ENCODE measurements around the gene IL21R.

Gene IL21R

GRCh38 chr16:27464626-27465482 lies 62.9 kb downstream of the IL21R start:
- no peak for DNase-seq (ENCODE audit: low read depth)

DNA sequence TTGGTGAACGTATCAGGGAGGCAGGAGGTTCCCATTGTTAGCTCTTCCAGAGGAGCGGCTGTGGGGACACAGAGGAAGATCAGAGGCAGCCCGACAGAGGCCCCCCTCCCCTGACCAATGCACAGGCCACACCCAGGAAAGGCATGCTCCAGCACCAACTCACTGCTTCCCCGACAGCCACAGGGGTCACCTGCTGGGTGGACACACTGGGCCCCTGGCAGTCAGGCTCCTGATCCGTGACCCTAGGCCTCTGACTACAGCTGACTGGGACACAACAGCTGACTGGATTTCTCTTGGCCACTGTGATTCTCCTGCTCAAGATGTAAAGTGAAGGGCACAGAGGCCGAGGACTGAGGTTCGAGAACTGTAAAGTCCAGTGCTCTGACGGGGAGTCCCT lies 63.5 kb downstream of the IL21R start:
- no peak for DNase-seq (ENCODE audit: low read depth)

DNA sequence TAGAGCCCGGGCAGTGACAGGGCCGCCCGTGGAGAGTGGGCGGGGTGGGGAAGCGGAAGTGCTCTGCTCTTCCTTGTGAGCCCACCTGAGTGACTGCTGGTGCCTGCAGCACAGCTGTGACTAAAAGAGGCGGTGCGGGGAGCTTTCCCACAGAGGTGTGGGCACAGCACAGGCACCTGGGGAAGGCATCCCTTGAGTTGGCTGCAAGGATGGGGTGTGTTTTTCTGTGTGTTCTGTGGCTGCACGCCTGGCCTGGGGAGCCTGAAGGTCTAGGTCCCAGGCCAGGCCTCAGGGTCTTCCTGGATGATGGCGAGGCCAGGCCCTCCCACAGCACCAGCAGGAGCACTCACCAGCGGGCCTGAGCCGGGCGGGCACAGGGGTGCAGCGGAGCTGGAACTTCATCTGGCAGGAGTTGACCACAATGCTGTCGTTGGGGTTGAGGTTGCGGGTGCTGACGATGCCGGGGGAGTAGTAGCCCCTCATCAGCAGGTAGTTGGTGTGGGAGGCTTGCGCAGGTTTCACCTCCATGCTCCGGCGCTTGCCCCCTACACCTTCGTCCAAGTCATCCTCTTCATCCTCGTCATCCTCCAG lies 67.1 kb downstream of the IL21R start:
- no peak for DNase-seq (ENCODE audit: low read depth)

- DNase-seq (ENCODE audit: low read depth) = peak; percentile 51
Observed at GRCh38 chr16:27470567-27471431, 68.8 kb downstream of the IL21R start.

DNA sequence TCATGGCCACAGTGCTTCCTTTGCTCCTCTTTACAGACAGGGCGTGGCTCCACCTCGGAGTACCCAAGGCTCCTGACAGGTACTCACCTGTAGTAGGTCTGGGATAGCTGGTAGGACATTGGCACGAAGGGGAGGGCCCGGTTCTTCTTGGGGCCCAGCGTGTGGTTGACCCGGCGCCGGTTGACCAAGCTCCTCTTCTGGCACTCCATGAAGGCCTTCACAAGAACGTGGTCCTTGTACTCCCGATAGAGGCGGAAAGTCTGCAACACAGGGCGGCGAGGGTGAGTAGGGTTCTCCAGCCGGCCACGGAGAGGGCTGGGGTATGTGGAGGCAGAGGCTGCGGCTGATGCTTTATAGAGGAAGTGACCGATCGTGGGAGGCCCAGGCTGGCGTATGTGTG lies 69.7 kb downstream of the IL21R start:
- DNase-seq (ENCODE audit: low read depth) = no peak

DNA sequence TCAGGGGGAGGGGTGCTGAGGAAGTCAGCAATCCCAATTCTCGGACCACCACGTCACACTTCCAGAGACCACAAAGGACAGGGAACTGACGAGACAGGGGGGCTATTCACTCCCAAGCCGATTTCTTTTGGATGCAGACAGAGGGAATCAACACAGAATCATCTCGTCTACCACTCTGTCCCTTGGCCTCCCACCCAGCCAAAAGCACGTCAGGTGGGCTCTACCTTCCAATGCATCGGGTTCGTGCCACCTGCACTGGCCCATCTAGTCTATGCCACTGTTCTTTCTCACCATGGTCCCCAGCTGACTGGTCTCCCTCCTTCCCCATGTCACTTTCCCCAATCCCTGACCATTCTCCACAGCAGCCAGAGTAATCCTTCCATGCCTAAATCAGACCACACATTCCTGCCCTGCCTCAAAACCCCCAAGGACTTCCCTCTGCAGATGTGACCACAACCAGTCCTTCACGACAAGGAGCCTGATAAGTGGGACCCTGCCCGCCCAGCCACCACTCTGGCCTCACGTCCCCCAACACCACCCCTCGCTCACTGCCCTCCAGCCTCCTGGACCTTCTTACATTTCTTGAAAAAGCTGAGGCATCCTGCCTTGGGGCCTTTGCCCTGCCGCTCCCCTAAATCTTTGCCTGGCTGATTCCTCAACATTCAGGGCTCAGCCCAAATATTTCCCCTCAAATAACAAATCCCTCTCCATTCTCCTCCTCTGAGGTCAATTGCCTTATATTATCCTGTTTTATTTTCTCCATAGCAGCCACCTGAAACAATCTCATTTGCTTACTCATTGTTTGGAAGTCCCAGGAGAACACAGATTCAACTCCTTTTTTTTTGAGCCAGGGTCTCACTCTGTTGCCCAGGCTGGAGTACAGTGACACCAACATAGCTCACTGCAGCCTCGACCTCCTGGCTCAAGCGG lies 70.4 kb downstream of the IL21R start:
- no peak for DNase-seq (ENCODE audit: low read depth)

GRCh38 chr16:27473101-27473900 lies 71.3 kb downstream of the IL21R start:
- no peak for DNase-seq (ENCODE audit: low read depth)

DNA sequence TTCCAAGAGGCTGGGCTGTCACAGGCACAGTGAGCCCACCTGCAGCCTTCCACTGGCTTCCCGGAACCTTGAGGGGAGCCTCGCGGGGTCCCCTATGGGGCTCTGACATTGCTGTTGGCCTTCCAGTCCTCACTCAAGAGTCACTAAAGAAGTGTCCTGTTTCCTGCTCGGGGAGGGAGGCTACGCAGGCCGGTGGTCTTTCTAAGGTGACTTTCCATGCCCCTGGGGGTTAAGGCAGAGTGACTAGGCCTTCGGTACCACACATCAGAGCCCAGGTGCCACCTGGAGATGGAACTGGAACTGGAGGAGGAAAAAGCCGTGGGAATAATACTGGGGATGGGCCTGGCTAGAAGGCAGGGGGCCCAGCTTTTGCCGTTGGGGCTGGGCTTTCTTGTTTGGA lies 72.1 kb downstream of the IL21R start:
- DNase-seq (ENCODE audit: low read depth) = no peak

DNA sequence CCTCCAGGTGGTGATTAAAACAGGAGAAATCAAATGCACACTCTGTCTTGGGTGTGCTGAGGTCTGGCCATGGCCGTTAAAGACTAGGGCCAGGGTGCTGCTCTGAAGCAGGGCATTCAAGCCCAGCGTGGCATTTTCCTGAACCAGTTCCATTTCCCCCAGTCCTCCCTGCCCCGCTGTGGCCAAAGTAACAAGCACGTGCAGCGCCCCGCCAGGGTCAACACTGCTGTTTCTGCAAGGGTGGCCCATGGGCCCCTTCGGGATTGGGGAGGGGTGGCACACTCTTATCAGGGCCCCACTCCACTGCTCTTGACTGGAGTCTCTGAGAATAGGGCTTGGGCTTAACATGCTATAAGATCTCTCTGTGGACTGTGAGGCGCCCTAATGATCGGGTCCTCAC lies 72.9 kb downstream of the IL21R start:
- DNase-seq (ENCODE audit: low read depth) = no peak

DNA sequence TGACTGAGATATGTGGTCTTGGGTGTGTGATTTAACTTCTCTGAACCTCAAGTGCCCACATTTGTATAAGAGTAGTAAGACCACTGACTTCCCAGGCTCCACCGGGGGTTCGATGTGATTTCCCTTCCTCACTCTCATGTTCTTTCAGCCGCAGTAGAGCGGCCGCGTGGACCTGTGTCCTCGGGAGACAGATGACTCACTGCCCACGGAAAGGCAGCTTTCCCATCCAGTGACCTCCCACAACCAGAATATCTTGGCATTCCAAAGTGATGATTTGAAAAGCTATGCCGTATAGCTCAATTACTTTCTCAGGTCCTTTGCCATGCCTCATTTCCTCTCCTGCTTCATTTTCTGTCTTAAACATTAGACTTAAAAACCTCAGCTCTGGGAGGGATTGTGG lies 73.6 kb downstream of the IL21R start:
- peak; percentile 57 for DNase-seq (ENCODE audit: low read depth)

DNA sequence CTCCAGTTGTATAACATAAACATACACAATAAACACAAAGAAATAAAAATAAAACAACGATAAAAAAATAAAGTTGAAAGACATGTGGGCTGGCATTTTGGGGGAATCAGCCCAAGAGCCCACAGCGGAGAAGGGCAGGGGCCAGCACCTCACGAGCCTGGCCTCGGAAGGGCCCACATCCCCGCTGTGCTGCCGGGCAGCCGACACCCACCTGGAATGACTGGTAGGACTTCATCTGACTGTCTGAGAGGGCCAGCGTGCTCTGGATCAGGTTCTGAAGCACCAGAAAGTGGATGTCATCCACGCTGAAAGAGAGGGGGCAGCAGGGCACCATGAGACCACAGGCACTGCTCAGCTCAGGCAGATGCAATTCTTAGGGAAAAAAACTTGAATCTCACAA lies 74.3 kb downstream of the IL21R start:
- DNase-seq (ENCODE audit: low read depth) = no peak

DNA sequence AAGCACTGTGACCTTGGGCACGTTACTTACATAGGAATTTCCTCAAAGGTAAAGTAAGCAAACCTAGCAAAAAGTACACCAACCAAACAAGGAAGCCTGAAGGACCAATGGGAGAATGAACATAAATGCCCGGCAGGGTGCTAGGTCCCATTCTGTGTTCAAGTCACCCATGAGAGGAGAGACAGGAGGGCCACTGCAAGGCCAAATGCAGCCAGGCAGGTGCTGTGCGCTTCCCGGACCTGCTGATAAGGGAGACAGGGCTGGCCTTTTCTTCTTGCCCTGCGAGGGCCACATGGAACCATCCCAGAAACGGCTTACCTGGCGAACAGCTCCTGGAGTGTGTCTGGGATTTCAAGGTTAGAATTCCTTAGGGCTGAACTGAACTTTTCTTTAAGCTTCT lies 78.8 kb downstream of the IL21R start:
- no peak for DNase-seq (ENCODE audit: low read depth)

GRCh38 chr16:27481282-27481934 lies 79.4 kb downstream of the IL21R start:
- no peak for DNase-seq (ENCODE audit: low read depth)

DNA sequence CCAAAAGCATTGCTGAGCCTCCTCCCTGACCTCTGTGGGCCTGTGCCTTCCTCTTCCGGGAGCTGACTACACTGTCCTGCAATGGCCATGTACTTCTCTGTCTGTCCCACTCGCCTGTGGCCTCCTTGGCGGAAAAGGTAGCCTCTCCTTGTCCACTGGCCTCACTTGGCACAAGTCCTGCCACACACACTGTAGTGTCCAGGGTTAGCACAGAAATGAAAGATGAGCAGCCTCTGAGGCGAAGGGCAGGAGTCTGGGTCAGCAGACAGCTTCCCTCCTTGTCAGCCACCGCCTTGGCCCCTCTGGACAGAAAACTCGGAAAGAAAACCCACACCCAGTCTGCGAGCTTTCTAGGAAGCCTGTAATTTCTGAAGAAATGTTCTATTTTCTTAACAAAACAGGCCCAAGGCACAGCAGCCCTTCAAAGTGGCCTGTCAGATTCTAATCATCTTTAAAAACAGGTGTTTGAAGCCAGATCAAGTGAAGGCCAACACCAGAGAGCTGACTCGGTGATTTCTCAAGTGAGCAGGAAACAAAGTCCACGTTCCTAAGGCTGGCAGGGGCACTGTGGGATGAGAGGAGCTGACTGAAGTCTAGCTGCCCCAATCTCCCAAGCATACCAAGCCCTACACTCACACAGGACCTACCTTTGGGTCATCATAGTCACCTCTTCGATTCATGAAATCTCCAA lies 80.6 kb downstream of the IL21R start:
- DNase-seq (ENCODE audit: low read depth) = no peak

DNA sequence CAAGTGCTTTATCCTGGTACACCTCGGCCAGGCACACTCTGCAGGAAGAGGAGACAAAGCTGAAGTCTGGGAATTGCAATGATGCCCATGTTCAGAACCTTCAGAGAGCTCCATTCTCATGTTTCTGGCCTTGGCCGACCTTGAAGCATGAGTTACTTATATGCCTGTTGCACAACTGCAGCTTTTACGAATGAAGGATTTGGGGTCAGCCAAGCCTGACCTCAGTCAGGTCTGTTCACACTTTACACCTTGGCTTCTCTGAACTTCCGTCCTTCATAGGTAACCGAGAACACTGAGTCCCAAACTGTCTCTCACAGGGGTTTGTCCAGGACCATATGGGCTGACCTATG lies 81.1 kb downstream of the IL21R start:
- DNase-seq (ENCODE audit: low read depth) = no peak

GRCh38 chr16:27483624-27484023 lies 81.7 kb downstream of the IL21R start:
- DNase-seq (ENCODE audit: low read depth) = no peak

GRCh38 chr16:27485126-27485525 lies 83.2 kb downstream of the IL21R start:
- no peak for DNase-seq (ENCODE audit: low read depth)

DNA sequence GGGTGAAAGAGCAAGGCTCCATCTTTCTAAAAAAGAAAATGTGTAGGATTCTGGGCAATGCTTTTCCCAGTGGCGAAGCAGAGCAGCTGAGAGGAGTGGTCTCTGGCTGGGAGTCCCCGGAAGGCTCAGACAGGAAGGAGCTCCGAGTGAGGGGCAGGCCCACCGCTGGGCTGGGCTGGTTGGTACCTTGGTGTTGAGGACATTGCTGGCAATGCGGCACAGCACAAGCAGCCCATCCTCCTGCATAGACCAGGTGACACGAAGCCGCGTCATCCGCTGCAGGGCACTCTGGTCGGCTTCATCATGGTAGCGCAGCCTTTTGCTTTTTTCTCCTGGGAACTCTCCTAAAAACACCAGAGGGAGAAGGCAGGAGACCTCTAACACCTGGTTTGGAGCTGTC lies 83.8 kb downstream of the IL21R start:
- no peak for DNase-seq (ENCODE audit: low read depth)

DNA sequence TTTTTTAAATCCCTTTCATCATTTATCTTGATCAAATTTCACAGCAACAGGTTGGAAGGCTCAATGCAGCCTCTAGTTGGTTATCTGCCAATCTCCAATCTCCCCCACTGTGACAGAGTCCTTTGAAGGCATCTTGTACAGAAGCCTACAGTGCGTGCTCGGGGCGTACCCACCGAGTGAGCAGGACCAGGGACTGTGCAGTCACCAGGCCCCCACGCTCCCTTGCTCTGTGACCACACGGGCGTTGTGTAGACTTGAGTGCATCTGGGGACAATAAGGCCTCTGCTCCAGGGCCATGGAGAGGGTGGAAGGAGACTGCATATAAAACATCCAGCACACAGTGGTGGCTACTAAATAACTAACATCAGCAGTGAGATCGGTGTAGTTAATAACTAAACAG lies 84.4 kb downstream of the IL21R start:
- no peak for DNase-seq (ENCODE audit: low read depth)

GRCh38 chr16:27486760-27487159 lies 84.8 kb downstream of the IL21R start:
- no peak for DNase-seq (ENCODE audit: low read depth)

Data from fibroblast of gingiva (primary cell).